ENCODE data around the gene GABARAP. TPM values are rescaled to one million over a fixed set of nuclear protein-coding genes. Genes with fewer than 3 reads are reported as not detected.
A peak's percentile ranks its signal among the peaks of the same experiment; 100 is the strongest.

Gene GABARAP
- total RNA-seq, 1 donor from 2014 or later: 146 TPM

GRCh38 chr17:7280519-7281073, 38.3 kb upstream of the GABARAP start:
- peak; percentile 69 for DNase-seq (ENCODE audit: low spot score)
- Mint-ChIP-seq H3K4me1 (ENCODE audit: low read depth) (peaks cover 16% of the 10 kb centered on the region), H3K4me3 (peak overlapping the region; percentile 79), H3K27me3 (ENCODE audit: insufficient read depth) (peaks cover 32% of the 10 kb centered on the region), H3K27ac (peak overlapping the region; percentile 25), H3K9me3 (no peaks in the 10 kb centered on the region), H3K36me3 (ENCODE audit: low read depth) (peaks cover 2% of the 10 kb centered on the region)
- intact Hi-C loops (cut with micrococcal nuclease): loop anchor here (1.0 to 2.0 kb wide), 8 partner anchors 16 to 124 kb away; partner anchors contain the start of genes ACAP1, CLDN7, EIF5A and PHF23

- Mint-ChIP-seq H3K27ac (no peak overlapping the region), H3K9me3 (no peaks in the 10 kb centered on the region), H3K36me3 (ENCODE audit: low read depth) (peaks cover 2% of the 10 kb centered on the region), H3K27me3 (ENCODE audit: insufficient read depth) (peaks cover 30% of the 10 kb centered on the region), H3K4me3 (no peak overlapping the region), H3K4me1 (ENCODE audit: low read depth) (peaks cover 16% of the 10 kb centered on the region)
- no peak for DNase-seq (ENCODE audit: low spot score)
- intact Hi-C loops (cut with micrococcal nuclease): no loop called here
Observed at GRCh38 chr17:7279448-7279847, 37.2 kb upstream of the GABARAP start.

DNA sequence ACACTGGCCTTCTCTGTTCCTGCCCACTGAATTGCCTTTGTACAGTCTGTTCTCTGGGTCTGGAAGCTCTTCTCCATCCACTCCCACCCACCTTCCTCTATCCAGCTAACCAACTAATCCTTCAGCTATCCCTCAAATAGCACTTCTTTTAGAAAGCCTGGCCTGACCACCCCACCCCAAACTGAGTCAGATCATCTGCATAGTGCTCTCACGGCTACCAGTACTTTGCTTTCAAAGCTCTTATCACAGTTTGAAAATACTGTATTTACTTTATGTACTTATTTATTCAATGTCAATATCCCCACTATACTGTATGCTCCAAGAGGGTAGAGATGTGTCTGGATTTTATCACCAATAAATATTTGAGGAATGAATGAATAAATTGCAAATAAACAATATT, 24.5 kb upstream of the GABARAP start:
- no peak for DNase-seq (ENCODE audit: low spot score)
- Mint-ChIP-seq H3K27me3 (ENCODE audit: insufficient read depth) (peaks cover 23% of the 10 kb centered on the region), H3K36me3 (ENCODE audit: low read depth) (no peaks in the 10 kb centered on the region), H3K27ac (no peak overlapping the region), H3K4me3 (no peak overlapping the region), H3K9me3 (no peaks in the 10 kb centered on the region), H3K4me1 (ENCODE audit: low read depth) (peaks cover 19% of the 10 kb centered on the region)
- intact Hi-C loops (cut with micrococcal nuclease): no loop called here

GRCh38 chr17:7263801-7264078, 21.5 kb upstream of the GABARAP start:
- no peaks in the 10 kb centered on the region for H3K9me3 Mint-ChIP-seq
- no peak overlapping the region for H3K27ac Mint-ChIP-seq
- H3K27me3 Mint-ChIP-seq (ENCODE audit: insufficient read depth): peaks cover 23% of the 10 kb centered on the region
- intact Hi-C loops (cut with micrococcal nuclease): loop anchor here (2.0 kb wide), 1 partner anchor 17 kb away; the partner anchor contains the start of gene SLC2A4
- H3K4me3 Mint-ChIP-seq: peak overlapping the region; percentile 73
- peaks cover 8% of the 10 kb centered on the region for H3K36me3 Mint-ChIP-seq (ENCODE audit: low read depth)
- peaks cover 30% of the 10 kb centered on the region for H3K4me1 Mint-ChIP-seq (ENCODE audit: low read depth)
- no peak for DNase-seq (ENCODE audit: low spot score)

DNA sequence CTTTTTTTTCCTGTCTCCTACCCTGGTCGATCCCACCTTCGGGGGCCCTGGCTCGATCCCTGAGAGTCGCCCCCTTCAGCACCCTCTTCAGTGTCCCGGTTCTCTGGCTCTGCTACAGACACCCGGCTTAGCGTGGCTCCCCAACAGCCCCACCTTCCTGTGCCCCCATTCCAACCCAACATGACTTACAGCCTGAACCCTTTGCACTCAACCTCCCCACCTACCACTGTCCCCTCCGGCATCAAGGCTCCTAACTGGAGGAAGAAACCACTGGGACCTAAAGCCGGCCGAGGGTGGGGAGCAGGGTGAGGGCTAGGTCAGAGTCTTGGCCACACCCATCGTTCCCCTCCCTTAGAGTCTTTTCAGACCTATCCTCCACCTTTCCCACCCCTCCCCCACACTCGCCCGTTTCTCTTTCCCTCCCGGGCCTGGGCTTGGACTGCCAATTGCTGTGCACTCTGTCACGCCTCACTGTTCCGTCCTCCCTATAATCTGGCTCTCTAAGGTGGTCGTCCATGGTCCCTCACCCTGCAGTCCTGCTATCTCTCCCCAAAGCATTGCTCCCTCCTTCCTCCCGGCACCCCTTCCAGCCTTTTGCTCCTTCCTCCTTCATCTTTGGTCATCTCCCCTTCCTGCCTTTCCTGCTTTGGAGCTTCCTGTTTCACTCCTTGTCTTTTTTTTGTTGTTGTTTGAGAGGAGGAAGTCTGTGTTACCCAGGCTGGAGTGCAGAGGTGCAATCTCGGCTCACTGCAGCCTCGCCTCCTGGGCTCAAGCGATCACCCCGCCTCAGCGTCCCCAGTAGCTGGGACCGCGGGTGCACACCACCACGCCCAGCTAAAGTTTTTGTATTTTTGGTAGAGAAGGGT, 20.9 kb upstream of the GABARAP start:
- intact Hi-C loops (cut with micrococcal nuclease): loop anchor here (2.0 kb wide), 1 partner anchor 18 kb away; the partner anchor contains the start of gene SLC2A4
- no peaks in the 10 kb centered on the region for H3K9me3 Mint-ChIP-seq
- H3K27me3 Mint-ChIP-seq (ENCODE audit: insufficient read depth): peaks cover 23% of the 10 kb centered on the region
- H3K4me3 Mint-ChIP-seq: peak overlapping the region; percentile 73
- peaks cover 11% of the 10 kb centered on the region for H3K36me3 Mint-ChIP-seq (ENCODE audit: low read depth)
- DNase-seq (ENCODE audit: low spot score): no peak
- H3K27ac Mint-ChIP-seq: peak overlapping the region; percentile 49
- H3K4me1 Mint-ChIP-seq (ENCODE audit: low read depth): peaks cover 32% of the 10 kb centered on the region

DNA sequence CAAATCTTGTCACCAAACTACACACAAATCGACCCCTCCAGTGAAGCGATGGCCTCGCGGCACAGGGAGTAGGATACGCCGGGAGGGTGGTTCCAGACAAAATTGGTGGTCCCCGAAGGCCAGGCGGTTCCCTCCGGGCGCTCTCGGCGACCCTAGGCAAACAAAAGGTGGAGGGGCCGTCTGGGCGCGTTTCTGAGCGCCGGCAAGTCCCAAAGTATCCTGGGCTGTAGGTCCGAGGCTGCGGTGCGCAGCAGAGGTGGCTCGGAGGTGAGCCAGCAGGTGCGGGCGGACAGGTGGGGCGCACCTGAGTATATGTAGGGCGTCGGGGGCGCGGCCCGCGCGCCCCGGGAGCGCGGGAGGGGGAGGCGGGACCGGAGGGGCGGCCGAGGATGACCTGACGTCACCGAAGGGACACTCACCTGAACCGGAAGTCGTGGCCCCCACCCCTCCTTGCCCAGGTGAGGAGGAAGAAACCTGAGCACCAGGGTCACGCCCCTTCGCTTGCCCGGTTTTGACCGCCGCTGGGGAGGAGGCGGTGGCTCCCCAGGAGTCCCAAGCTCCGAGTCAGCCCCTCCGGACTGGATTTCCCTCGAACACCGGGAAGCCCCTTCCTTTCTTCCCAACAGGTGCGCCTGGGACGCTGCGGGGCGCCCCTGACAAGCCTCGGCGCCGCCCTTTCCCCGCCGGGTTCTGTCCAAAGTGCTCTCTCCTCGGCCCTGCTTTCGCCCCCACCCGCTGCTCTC, 20.1 kb upstream of the GABARAP start, which contains the start of gene CLDN7:
CLDN7 (minus strand) TSS at position 287 of the 743 bp plus-strand sequence. CDS start 435 bp downstream, outside the sequence.
- H3K27ac Mint-ChIP-seq: peak within 1 kb of the TSS; percentile 49

DNA sequence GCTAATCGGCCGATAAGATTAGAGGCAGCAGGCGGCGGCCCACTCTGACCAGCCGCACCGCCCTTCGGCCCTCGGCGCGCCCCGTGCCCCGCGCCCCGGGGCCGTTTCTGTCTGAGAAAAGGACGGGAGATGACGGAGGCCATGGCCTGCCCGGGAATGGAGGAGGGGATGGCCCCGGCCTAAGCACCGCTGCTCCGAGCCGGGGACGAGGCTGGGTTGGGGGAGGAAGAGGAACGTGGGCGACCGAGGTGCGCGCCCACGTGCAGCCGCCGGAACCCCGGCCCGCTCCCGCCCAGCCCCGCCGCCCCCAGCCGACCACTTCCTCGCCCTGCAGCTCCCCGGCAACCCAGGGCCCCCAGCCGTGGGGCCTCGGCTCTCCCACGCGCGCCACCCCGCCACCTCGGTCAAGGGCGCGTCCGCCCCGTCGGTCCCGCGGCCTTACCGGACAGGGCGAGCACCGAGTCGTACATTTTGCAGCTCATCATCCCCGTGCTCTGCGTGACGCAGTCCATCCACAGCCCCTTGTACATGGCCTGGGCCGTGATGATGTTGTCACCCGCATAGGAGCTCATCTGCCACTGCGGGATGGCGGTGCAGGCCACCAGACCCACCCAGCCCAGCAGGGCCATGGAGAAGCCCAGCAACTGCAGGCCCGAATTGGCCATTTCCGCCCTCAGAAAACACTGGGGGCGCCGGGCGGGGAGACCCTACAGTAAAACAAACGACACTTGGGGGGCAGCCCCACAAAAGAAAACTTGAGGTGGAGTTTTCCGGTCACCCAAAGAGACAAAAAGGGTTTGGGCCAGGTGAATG, 19.3 kb upstream of the GABARAP start:
- Mint-ChIP-seq H3K4me1 (ENCODE audit: low read depth) (peaks cover 32% of the 10 kb centered on the region), H3K27me3 (ENCODE audit: insufficient read depth) (peaks cover 20% of the 10 kb centered on the region), H3K36me3 (ENCODE audit: low read depth) (peaks cover 15% of the 10 kb centered on the region), H3K4me3 (peak overlapping the region; percentile 56), H3K9me3 (no peaks in the 10 kb centered on the region), H3K27ac (no peak overlapping the region)
- no peak for DNase-seq (ENCODE audit: low spot score)
- intact Hi-C loops (cut with micrococcal nuclease): loop anchor here (2.0 kb wide), 1 partner anchor 19 kb away; the partner anchor contains the start of gene SLC2A4

More for the DNA sequence above, 20.1 kb upstream of the GABARAP start, which contains the start of gene CLDN7:
- Mint-ChIP-seq H3K36me3 (ENCODE audit: low read depth) (peaks cover 12% of the 10 kb centered on the region), H3K4me1 (ENCODE audit: low read depth) (peaks cover 32% of the 10 kb centered on the region), H3K4me3 (peak within 1 kb of the TSS; percentile 73), H3K27me3 (ENCODE audit: insufficient read depth) (peaks cover 23% of the 10 kb centered on the region), H3K9me3 (no peaks in the 10 kb centered on the region)
- intact Hi-C loops (cut with micrococcal nuclease): loop anchor here (2.0 kb wide), 1 partner anchor 18 kb away; the partner anchor contains the start of gene SLC2A4
- DNase-seq (ENCODE audit: low spot score): no peak

DNA sequence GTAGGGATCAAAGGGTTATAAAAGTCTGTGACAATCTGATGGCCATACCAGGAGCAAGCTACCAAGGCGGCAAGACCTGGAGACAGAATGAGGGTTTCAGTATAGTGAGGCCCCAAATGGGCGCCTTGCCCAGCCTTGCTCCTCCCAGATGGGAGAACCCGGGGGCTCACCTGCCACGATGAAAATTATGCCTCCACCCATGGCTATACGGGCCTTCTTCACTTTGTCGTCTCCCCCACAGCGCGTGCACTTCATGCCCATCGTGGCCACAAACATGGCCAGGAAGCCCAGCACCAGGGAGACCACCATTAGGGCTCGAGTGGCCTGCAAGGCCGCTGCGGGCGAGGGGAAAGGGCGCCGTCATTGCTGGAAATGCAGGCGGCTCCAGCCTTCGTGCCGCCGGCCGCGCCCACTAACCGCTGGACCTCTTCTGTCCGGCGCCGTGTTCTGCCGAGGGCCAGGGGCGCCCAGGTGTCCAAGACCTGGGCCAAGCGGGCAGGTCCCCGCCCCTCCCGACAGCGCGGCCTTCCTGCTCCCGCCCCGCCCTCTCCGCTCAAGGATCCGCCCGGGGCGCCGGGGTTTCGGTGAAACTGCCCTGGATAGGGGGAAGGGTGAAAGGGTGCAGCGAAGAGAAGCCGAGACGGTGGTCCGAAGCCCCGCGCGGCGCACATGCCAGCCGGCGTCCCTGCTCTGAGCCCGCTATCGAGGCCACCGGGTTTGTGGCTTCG, 18.6 kb upstream of the GABARAP start:
- H3K9me3 Mint-ChIP-seq: no peaks in the 10 kb centered on the region
- no peak overlapping the region for H3K27ac Mint-ChIP-seq
- DNase-seq (ENCODE audit: low spot score): no peak
- no peak overlapping the region for H3K4me3 Mint-ChIP-seq
- H3K27me3 Mint-ChIP-seq (ENCODE audit: insufficient read depth): peaks cover 20% of the 10 kb centered on the region
- intact Hi-C loops (cut with micrococcal nuclease): no loop called here
- H3K4me1 Mint-ChIP-seq (ENCODE audit: low read depth): peaks cover 32% of the 10 kb centered on the region
- H3K36me3 Mint-ChIP-seq (ENCODE audit: low read depth): peaks cover 19% of the 10 kb centered on the region

DNA sequence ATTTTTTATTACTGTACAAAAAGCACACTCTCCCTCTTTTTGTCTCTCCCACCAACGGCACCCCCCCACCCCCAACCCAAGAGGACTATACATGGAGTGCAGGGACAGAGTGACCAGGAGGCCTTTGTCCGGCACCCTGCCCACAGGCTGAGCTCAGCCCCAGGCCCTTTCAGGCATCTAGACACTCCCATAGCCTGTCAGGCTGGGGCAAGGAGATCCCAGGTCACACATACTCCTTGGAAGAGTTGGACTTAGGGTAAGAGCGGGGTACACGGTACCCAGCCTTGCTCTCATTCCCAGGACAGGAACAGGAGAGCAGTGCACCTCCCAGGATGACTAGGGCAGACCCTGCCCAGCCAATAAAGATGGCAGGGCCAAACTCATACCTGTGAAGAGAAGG, 17.9 kb upstream of the GABARAP start:
- Mint-ChIP-seq H3K27me3 (ENCODE audit: insufficient read depth) (peaks cover 20% of the 10 kb centered on the region), H3K27ac (no peak overlapping the region), H3K9me3 (no peaks in the 10 kb centered on the region), H3K4me1 (ENCODE audit: low read depth) (peaks cover 32% of the 10 kb centered on the region), H3K4me3 (no peak overlapping the region), H3K36me3 (ENCODE audit: low read depth) (peaks cover 20% of the 10 kb centered on the region)
- intact Hi-C loops (cut with micrococcal nuclease): no loop called here
- DNase-seq (ENCODE audit: low spot score): no peak

DNA sequence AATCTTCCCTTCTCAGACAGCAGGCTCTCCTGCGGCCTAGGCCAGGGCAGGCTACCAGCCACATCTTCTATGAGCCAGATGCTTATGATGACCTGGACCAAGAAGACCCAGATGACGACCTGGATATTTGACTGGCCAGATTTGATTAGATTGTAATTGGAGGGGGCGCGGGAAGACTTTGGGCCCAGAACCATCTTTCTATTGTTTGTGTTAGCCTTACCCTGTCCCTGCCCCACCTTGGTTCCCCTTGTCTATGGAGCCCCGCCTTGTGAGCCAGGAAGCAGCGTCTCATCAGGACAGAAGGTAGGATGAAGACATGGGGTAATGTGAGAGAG, 17.3 kb upstream of the GABARAP start:
- H3K4me3 Mint-ChIP-seq: peak overlapping the region; percentile 28
- no peaks in the 10 kb centered on the region for H3K9me3 Mint-ChIP-seq
- peaks cover 17% of the 10 kb centered on the region for H3K27me3 Mint-ChIP-seq (ENCODE audit: insufficient read depth)
- no peak overlapping the region for H3K27ac Mint-ChIP-seq
- H3K4me1 Mint-ChIP-seq (ENCODE audit: low read depth): peaks cover 32% of the 10 kb centered on the region
- DNase-seq (ENCODE audit: low spot score): no peak
- intact Hi-C loops (cut with micrococcal nuclease): no loop called here
- H3K36me3 Mint-ChIP-seq (ENCODE audit: low read depth): peaks cover 25% of the 10 kb centered on the region

GRCh38 chr17:7258731-7259554, 16.7 kb upstream of the GABARAP start:
- peaks cover 12% of the 10 kb centered on the region for H3K27me3 Mint-ChIP-seq (ENCODE audit: insufficient read depth)
- no peaks in the 10 kb centered on the region for H3K9me3 Mint-ChIP-seq
- no peak overlapping the region for H3K27ac Mint-ChIP-seq
- DNase-seq (ENCODE audit: low spot score): no peak
- H3K4me1 Mint-ChIP-seq (ENCODE audit: low read depth): peaks cover 32% of the 10 kb centered on the region
- H3K36me3 Mint-ChIP-seq (ENCODE audit: low read depth): peaks cover 30% of the 10 kb centered on the region
- H3K4me3 Mint-ChIP-seq: no peak overlapping the region
- intact Hi-C loops (cut with micrococcal nuclease): no loop called here

Data from activated T-helper 1 cell treated with anti-CD3 and anti-CD28 coated beads, Interleukin-12 subunit alpha, Interleukin-12 subunit beta, Interleukin-2, Interleukin-4 antibody, amounts not matched to agents 30 ng/mL and 10 ng/mL and 1 ng/mL, durations not matched to agents 14 hours and 24 hours and 36 hours (primary cell).